Activated CD4-positive, CD25-positive, alpha-beta regulatory T cell treated with anti-CD3 and anti-CD28 coated beads, Interleukin-2, amount 50 U/mL, for 24 hours (primary cell): ENCODE measurements around the gene KRTAP22-1.

ENCODE experiments used
- ATAC-seq, 2 donors: fragments of 150-1000 bp; cut with Tn5 transposase; one replicate each; pipeline ENCODE4 v1.10.0; 2021; ENCODE audit warnings: mild to moderate bottlenecking in 1 of 2, moderate library complexity in 1 of 2

KRTAP22-1 gene

GRCh38 chr21:30600787-30601186 lies at the start of gene KRTAP22-1:
KRTAP22-1 (plus strand) TSS chr21:30601087.
- no peak for ATAC-seq

DNA sequence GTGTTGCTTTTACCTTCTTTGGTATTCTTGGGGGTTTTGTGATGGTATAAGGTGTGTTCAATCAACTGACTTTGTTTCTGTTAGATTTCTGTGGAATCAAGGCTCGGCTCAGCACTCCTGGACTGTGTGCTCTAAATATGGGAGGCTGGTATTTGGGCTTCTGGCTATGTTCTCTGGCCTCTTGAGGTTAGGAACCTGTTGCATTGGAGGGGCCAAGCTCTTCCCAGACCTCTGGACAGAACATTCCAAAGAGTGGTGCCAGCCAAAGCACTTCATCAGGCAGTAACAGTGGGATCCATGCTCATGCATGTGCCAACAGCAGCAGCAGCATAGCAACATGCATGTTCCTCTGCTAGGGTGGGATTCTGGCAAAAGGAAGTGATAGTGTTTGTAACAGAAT lies 48.1 kb upstream of the KRTAP22-1 start:
- no peak for ATAC-seq

GRCh38 chr21:30555095-30555494 lies 45.8 kb upstream of the KRTAP22-1 start:
- no peak for ATAC-seq

GRCh38 chr21:30561264-30561895 lies 39.5 kb upstream of the KRTAP22-1 start, which contains the start of gene KRTAP19-7:
KRTAP19-7 (minus strand) TSS chr21:30561314; CDS start chr21:30561289, 25 bp downstream.
- ATAC-seq: no peak

GRCh38 chr21:30561957-30562356 lies 38.9 kb upstream of the KRTAP22-1 start:
- no peak for ATAC-seq

DNA sequence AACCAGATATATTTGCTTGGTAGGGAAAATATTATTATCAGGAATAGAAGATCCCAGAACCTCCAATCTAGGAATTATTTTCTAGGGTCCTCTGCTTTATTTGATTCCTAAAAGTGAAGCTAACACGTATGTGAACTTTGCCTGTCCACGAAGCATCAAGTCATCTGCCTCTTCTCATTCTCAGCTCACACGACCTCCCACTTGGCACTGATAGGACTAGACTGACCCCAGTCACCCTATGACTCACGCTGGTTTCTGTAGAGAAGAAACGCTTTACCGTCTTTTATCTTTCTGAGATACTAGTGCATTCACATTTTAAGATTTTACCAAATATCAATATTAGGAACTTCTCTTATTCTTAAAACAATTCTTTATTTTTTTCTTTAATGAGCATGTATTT lies 37.8 kb upstream of the KRTAP22-1 start:
- no peak for ATAC-seq

DNA sequence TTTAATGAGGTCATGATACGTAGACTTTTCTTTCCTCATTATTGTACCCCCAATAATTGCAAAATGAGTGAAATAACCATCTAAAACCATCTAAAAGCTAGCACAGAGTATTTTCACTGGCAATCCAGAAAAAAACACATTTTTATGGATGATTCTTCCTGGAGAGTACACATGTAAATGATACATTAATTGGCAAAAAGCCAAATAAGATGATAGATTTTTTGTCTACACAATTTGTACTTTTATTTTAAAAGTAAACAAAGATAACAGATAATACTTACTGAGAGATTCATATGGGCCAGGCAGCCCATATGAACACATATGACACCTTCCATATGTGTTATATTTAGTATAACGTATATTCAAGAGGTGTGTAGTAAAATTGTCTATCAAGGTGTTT lies 37.3 kb upstream of the KRTAP22-1 start:
- no peak for ATAC-seq

- ATAC-seq: no peak
These were observed 33.3 kb upstream of the KRTAP22-1 start for GRCh38 chr21:30567617-30568016.

GRCh38 chr21:30577766-30578165 lies 23.1 kb upstream of the KRTAP22-1 start:
- ATAC-seq: no peak

GRCh38 chr21:30579346-30579745 lies 21.5 kb upstream of the KRTAP22-1 start:
- ATAC-seq: no peak

DNA sequence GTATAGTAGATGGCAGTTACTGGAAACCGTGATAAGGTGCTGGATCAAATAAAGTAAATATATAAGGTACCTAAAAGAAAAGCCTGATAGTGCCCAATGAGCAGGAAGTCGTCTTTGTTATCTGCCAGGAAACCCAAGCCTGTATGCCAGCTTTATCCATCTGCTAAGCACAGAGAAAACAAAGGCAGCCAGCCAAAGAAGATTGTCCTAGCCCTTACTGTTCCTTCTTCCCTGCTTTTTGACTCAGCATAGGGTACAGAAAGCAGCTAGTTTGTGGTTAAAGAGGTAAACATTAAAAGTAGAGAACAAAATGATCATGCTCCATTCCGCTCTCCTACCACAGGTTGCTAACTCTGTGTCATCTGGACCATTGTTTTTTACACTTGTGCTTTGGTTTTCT lies 20.8 kb upstream of the KRTAP22-1 start:
- no peak for ATAC-seq

- no peak for ATAC-seq
These were observed 18.0 kb upstream of the KRTAP22-1 start for GRCh38 chr21:30582870-30583269.

DNA sequence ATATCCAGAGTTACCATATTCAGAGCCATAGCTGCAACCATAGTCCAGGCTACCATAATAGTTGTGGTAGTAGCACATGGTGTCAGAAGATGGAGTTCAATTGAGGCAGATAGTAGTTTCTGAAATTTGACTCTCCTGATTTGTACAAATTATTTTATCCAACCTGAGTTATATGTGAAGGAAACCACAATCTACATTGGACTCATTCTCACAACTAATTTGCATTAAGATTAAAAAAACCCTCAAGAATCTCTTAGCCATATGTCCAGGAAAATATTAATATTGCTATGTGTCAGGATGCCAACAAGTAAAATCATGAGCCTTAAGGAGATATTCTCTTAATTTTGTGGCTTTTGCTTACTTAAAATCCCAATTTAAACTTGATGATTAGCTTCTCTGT lies 10.6 kb upstream of the KRTAP22-1 start, which contains the start of gene KRTAP22-2:
TSS of gene KRTAP22-2 (minus strand) at position 101 of the 400 bp plus-strand sequence.
- ATAC-seq: no peak

DNA sequence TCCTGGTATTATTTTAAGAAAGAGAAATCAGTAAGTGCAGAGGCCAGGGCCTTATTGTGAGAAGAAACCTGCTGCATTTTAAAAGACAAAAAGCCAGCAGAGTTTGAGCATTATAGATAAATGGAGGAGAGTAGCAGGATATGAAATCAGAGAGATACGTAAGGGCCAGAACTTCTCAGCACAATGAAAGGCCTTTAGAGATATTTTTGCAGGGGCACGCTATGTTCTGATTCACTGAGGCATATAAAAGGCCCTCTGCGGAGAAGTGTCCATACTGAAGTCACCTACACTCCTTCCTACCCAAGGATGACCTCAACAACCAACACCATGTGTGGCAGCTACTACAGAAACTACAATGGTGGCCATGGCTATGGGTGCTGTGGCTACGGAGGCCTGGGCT lies 8.7 kb upstream of the KRTAP22-1 start, which contains the start of gene KRTAP6-3:
TSS of gene KRTAP6-3 (plus strand) at position 301 of the 400 bp plus-strand sequence. CDS start at position 307, 6 bp downstream.
- ATAC-seq: no peak

DNA sequence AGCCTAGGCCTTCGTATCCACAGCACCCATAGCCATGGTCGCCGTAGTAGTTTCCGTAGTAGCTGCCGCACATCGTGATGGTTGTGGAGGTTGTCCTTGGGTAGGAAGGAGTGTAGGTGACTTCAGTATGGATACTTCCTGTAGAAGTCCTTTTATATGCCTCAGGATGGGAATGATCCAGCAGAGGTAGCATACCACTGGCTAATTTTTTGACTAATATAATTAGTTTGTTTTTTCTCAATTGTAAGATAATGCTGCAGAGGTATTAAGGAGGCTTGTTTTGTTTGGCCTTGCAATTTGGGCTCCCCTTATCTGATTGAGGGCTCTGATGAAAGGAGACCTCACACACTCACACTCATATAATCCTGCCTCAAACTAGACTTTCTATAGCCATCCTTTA lies 2.1 kb upstream of the KRTAP22-1 start, which contains the start of gene KRTAP6-2:
TSS of gene KRTAP6-2 (minus strand) at position 101 of the 400 bp plus-strand sequence. CDS start at position 73, 28 bp downstream.
- no peak for ATAC-seq

GRCh38 chr21:30605968-30606367 lies 5.1 kb downstream of the KRTAP22-1 start:
- no peak for ATAC-seq

DNA sequence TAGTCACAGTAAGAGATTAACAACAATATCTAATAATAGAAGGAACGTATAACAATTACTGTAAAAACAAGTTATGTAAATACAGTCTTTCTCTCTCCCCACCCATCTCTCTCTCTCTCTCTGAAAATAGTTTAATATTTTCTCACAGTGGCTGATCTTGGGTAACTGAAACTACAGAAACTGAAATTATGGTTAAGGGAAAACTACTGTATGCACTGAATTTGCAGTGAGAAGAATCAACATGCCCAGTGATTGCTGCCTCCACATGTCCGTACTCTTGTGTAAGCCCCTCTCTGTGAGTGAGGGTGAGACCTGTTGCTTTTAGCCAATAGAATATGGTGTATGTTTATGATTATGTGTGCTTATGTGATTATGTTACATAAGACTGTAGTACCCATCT lies 11.2 kb downstream of the KRTAP22-1 start:
- ATAC-seq: no peak

DNA sequence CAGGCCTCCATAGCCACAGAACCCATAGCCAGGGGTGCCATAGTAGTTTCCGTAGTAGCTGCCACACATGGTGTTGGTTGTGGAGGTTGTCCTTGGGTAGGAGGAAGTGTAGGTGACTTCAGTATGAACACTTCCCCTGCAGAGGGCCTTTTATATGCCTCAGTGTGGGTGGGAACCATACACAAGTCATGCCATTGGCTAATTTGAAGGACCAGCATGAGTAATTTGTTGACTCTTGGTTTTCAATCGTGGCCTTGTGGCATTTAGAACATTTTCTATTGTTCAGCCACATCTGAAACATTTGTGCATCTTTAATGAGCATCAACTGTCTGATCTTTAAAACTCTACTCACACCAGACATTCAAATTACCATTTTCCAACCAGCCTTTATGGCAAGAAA lies 12.9 kb downstream of the KRTAP22-1 start, which contains the start of gene KRTAP6-1:
TSS of gene KRTAP6-1 (minus strand) at position 95 of the 400 bp plus-strand sequence. CDS start at position 69, 26 bp downstream.
- no peak for ATAC-seq

DNA sequence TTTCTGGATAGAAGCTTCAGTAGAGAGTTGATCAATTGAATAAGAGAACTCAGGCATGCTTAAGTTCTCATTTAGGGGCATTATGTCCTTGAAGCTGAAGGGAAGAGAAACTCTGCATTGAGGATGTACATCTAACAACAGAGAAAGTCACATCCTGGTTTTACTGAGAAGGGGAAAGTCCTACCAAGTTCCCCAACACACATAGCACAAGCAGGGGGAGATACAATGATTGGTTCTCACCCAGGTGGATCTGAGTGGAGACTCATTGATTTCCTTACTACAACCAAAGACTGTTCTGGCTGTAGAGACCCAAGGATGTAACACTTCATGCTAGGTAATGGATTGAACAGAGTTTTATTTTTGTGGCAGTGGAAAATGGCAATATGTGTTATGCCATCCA lies 14.3 kb downstream of the KRTAP22-1 start:
- no peak for ATAC-seq

- ATAC-seq: no peak
These were observed 15.2 kb downstream of the KRTAP22-1 start, which contains the start of gene KRTAP20-1 for GRCh38 chr21:30616125-30616524. KRTAP20-1 (plus strand) TSS chr21:30616425; CDS start chr21:30616455, 30 bp downstream.

- ATAC-seq: no peak
These were observed 19.2 kb downstream of the KRTAP22-1 start for GRCh38 chr21:30620080-30620479.

- no peak for ATAC-seq
These were observed 19.6 kb downstream of the KRTAP22-1 start, which contains the start of gene KRTAP20-4 for GRCh38 chr21:30620522-30620921. KRTAP20-4 (plus strand) TSS chr21:30620627.

- ATAC-seq: no peak
These were observed 22.5 kb downstream of the KRTAP22-1 start for GRCh38 chr21:30623362-30623761.

DNA sequence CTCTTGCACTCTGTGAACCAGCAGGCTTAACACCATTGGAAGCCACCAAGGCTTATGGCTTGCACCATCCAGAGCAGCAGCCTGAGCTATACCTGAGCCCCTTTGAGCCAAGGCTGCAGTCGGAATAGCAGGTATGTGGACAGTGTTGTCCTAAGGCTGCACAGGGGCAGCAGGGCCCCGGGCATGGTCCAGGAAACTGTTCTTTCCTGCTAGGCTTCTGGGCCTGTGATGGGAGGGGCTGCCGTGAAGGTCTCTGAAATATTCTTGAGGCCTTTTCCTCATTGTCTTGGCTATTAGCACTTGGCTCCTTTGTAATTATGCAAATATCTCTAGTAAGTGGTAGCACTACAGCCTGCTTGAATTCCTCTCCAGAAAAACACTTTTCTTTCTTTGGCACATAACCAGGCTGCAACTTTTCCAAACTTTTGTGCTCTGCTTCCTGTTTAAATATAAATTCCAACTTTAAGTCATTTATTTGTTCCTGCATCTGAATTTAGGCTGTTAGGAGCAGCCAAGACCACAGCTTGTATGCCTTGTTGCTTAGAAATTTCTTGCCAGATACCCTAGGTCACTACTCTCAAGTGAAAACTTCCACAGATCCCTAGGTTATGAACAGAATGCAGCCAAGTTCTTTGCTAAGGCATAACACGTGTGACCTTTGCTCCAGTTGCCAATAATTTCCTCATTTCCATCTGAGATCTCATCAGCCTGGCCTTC lies 24.7 kb downstream of the KRTAP22-1 start:
- no peak for ATAC-seq
